Limb (tissue), 2 donors: ENCODE measurements around the gene RAB4B.
A peak's percentile ranks its signal among the peaks of the same experiment; 100 is the strongest.
"Not testable (repeated sequence)": the region's sequence is repeated elsewhere in the genome, so short reads cannot be mapped to it uniquely, and the experiment has no call there.

Experiments
- DNase-seq, 2 donors: peaks; one replicate each; pipeline ENCODE4 v3.0.0-alpha.2; 2016; ENCODE audit errors: extremely low spot score in 2 of 2

The RAB4B gene

DNA sequence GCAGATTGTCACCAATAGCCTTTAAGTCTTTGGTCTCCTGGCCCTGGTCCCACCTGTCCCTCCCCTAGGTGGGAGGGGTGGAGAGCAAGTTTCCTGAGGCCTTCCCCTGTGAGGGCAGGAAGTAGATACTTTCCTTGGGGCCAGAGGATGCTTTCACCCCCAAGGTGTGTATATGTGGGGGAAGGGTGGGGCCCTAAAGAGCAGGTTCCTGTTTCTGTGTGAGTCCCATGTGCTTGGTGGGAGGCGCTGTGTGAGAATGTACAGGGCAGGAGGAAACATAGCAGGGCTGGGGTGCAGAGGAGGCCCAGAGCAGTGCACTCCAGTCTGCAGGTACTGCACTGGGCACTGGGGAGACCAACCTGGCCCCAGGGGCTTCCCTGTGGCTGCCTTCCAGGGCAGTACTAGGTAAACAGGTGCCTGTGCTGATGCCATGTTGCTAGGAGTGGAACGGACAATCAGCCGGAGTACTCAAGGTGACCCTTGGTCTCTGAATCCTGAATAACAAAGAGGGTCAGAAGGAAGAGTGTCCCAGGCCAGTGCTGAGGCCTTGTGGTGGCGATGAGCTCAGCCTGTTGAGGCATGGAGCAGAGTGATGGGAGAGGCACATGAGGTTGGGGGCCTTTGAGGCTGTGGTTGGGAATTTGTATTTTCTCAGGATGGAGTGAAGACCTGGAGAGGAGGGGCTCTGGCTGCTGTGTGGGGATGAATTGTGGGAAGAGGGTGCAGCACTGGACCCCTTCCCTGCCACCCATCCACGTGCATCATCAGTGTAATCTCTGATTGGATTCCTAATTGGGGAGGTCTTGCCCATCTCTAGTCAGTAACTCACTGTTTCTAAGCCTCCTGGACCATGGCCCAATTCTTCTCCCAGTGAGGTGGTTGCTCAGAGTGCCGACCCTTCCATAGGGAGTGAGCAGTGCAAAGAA is 26.1 kb downstream of the RAB4B start:
- DNase-seq = no peak

DNA sequence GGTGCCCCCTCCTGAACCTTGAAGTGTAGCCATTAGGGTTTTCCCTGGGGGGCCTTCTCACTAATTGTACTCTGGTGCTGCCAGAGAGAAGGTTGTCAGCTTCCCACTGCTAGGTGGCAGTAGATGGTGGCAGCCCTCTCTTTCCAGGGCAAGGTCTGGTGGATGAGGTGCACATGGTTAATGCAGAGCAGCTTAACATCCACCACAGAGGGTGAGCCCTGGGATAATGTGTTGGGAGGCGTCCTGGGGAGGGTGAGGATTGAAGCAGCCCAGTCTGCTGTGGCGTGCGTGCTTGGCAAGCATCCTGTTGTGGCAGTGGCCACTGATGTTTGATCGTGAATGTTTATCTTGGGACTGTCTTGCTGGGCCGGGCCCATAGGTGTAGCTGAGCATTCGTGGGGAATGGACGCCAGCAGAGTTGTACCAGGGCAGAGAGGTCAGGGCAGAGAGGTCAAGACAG is 26.8 kb downstream of the RAB4B start:
- no peak for DNase-seq

DNA sequence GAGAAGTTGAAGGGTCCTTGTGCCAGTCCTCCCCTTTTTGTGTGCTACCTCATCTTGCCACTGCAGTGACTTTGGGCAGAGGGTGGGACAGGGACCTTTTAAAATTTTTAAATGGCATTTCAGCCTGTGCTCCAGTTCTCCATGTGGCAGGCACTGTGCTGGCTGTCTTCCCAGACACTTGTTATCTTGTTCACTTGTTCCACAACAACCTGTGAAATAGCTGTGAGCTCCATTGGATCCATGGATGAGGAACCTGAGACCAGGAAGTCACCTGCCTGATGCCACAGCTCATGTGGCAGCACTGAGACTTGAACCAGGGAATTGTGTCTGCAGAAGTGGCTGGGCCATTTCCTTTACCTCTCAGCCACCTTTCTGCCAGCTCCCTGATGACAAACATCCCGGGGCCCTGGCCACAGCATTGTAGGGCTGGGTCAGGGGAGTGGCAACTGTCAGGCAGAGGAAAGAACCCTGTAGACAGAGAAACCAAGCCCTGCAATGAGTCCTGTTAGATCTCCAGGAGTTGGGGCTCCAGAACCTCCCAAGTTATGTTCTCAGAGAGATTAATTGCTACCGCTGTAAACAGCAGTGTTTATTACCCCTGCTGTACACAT is 27.3 kb downstream of the RAB4B start:
- no peak for DNase-seq

DNA sequence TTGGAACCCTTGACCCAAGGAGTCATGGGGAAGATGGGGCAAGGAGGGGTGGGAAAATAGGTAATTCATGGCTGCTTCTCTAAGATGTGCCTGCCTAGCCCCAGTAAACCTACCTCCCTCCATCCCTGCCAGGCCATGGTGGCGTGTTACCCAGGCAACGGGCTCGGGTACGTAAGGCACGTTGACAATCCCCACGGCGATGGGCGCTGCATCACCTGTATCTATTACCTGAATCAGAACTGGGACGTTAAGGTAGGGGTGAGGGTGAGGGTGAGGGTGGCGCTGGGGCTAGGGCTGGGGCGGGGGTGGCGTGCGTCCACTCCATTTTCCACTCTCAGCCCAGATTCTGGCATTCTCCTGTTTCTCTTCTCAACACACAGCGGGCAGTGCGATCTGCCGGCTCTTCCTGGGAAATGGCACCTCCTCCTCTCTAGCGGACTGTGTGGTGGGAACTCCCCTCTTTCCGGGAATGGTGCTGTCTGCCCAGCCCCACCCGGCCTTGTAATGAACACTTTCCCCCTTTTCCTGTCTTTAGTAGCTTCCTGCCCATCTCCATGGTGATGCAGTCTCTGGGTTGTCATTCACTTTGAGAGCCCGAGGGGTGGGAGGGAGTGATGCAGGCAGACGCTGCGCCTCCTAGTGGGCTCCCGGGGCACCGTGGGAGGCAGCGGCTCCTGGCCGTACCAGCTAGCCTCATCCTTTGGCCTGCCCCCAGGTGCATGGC is 28.5 kb downstream of the RAB4B start:
- peak; percentile 90 to 91 for DNase-seq

DNA sequence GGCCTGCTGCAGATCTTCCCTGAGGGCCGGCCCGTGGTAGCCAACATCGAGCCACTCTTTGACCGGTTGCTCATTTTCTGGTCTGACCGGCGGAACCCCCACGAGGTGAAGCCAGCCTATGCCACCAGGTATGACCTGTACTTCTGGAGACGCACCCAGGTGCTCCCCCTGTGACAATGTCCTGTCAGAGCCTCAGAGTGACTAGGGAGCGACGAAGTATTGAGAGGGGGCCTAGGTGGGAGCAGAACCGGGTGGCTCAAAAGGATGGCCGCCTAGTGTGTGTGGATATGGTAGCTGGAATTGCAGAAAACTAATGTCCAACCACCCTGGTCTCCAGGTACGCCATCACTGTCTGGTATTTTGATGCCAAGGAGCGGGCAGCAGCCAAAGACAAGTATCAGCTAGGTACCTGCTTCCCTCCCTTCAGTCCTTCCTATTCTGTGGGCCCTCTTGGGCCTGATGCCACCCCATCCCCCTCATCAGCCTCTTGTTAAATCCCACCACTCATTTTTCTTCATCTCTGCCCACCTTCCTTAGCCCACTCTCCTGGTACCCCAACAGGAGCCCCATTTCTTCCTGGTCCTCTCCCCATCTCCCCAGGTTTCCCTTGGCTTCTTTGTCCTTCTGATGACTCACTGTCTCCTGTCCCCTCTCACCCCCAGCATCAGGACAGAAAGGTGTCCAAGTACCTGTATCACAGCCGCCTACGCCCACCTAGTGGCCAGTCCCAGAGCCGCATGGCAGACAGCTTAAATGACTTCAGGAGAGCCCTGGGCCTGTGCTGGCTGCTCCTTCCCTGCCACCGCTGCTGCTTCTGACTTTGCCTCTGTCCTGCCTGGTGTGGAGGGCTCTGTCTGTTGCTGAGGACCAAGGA is 29.3 kb downstream of the RAB4B start:
- no peak for DNase-seq

DNA sequence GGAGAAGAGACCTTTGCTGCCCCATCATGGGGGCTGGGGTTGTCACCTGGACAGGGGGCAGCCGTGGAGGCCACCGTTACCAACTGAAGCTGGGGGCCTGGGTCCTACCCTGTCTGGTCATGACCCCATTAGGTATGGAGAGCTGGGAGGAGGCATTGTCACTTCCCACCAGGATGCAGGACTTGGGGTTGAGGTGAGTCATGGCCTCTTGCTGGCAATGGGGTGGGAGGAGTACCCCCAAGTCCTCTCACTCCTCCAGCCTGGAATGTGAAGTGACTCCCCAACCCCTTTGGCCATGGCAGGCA is 29.9 kb downstream of the RAB4B start:
- DNase-seq = no peak

DNA sequence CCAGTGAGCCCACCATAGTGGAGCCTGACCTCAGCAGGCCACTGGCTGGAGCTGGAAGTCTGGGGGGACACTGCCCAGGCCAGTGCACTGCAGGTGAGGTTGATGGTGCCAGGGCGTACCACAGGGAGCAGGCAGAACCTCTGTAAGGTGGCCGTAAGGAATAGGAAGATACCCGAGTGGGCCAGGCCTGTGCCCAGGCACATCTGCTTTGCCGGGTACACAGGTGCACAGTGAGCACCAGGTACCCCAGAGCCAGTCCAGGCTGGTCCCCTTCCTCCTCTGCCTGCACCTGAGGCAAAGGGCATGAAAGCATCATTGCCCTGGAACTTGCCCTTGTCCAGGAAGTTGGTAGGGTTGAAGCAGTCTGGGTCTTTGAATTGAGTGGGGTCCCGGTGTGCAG is 30.4 kb downstream of the RAB4B start:
- no peak for DNase-seq

DNA sequence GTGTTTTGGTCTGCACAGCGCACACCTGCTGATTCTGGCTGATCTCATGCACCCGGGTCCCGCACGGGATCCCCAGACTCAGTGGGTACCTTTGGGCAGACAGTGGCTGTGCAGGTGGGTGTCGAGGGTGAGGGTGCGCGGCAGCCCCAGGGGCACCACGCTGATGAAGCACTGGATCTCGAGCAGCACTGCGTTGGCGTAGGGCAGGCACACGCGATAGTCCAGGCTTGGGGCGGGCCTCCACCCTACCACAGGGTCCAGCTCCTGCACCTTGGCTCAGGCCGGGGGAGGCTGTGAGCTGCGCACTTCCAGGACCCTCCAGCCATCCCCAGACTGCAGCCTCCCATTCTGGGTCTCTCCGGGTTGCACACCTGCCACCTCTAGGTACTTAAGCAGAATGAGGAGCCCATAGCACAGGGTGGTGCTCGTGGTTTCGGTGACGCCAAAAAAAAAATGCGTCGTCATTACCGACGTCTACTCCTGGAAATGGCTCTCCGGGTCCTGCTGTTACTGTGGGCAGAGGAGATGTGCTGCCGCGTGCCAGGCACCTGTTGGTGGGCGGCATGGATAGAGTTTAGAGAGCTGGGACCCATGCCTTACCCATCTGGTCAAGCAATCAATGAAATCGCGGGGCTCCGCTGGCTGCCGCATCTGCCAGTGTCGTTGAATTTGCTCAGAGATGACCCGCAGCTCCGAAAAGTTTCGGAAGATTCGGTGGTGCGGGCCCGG is 31.5 kb downstream of the RAB4B start:
- DNase-seq = no peak

DNA sequence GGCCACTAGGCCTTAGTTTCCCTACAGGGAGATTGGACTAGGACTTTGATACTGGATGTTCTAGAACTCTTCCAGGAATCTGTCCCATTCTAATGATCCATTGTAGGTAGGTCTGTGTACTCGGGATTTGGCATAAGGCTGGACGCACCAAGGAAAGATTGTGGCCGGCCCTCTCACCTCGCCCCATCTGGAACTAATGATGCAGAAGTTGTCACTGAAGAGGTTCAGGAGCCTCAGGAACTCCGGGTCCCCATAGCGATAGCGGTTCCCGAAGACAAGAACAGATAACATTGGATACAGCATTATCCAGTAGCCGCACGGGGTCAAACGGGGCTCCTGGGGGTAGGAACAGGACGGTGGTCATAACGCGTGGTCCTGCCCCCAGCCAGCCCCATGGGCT is 32.1 kb downstream of the RAB4B start:
- no peak for DNase-seq

DNA sequence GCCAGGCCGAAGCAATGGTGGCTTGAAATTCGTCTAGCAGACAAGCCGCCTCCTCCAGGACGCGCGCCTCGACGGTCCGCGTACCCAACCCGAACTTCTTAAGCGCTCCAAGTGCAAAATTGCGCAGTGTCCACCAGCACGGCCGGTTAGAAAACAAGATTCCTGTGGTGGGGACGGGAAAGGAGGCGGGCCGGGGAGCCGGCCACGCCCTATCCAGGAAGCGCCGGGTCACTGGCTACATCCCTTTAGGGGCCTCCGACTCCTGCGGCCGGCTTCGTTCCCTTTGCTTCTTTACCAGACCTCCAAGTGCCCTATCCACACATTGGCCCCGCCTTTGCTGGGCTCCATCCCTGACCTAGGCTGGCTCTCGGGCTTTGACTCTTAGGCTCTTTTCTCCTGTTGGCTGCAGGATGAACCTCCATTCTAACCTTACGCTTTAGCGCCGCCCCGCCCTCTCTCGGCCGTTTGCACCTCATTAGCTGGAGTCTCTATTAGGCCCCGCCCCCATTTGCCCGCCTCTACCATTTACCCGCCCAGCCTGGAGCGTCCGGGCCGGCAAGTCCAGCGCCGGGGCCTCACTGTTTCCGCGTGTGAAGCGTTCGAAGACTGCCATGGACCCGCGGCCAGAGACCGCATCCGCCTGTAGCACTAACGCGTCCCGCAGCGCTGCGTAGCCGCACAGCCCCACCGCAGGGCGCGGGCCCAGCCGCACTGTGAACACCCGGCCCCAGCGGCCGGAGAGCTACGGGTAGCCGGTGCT is 32.8 kb downstream of the RAB4B start:
- peak; percentile 64 to 86 for DNase-seq

DNA sequence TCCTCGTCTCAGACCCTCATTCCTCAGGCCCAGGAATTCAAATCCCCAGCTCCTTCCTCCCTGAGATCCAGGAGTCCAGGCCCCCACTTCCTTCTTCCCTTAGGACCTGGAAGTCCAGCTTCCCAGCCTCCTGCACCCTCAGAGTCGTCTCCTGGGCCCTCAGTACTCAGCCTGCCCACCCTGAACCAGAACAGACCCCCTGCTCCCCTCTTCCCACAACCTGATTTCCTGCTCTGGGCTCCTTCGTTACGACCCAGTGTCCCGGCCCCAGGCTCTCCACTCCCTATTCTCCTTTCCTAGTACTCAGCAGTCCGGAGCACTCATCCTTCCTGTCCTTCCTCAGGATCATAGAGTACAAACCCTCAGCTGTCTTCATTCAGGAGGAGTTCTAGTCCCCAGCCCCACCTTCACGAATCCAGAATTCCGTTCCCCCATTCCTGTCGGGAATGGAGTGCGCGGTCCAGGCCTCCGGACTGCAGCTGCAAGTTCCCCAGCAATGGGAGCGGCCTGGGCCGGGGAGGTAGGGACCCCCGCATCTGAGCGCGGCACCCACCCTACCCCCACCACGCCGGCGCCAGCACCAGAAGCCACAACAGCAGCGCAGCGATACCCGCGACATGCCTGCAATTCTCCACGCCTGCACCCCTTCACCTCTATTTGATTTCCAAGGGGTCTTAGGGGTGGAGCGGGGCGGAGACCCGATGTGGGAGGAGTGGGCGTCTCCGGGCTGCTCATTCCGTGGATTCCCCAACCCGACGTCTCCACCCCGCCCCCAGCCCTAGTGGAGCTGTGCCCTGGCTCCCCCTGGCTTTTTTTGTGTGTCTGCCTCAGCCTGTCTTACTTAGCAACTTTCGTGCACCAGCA is 33.7 kb downstream of the RAB4B start:
- peak; percentile 20 to 75 for DNase-seq

DNA sequence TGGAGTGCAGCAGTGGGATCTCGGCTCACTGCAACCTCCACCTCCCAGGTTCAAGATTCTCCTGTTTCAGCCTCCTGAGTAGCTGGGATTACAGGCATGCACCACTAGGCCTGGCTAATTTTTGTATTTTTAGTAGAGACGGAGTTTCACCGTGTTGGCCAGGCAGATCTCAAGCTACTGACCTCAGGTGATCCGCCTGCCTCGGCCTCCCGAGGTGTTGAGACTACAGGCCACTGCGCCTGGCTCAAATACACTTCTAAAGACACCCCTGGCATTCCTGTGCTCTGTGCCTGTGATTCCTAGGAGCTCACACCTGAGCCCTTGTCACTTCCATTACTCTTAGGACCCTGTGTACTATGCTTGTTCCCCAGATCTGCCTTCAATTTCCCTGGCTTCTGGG is 34.5 kb downstream of the RAB4B start:
- DNase-seq = not testable (repeated sequence)

DNA sequence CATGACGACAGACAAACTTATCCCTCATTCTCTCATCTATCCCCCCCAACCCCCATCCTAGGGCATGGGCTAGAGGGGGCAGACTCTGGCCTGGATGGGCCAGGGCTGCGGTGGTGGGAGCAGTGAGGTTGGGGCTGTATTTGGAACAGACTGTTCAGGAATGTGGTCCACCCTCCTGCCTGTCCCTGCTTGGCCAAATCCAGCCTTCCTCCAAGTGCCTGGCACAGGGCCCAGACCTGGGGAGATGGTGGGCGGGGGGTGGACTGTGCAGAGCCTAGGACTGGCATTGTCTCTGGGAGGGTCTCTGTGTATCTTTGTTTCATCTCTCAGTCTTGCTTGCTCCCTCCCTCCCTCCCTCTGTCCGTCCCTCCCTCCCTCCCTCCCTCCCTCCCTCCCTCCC is 35.1 kb downstream of the RAB4B start:
- no peak for DNase-seq

DNA sequence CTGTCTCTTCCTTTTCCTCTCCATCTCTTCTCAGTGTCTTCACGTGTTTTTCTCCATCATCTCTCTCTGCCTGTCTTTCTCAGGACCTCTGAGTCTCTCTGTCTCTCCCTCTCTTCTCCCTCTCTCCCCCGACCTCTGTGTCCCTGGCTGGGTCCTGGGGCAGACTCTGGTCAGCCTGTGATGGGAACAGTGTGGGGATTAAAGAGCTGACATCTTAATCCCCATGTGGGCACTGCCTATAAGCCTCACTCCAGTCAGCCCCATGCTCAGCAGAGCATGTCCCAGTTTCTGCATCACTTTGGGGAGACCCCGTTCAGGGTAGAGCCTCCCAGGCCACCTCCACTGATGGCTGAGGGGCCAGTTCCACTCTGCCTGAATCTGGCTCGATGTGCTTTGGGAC is 37.2 kb downstream of the RAB4B start:
- DNase-seq = no peak

DNA sequence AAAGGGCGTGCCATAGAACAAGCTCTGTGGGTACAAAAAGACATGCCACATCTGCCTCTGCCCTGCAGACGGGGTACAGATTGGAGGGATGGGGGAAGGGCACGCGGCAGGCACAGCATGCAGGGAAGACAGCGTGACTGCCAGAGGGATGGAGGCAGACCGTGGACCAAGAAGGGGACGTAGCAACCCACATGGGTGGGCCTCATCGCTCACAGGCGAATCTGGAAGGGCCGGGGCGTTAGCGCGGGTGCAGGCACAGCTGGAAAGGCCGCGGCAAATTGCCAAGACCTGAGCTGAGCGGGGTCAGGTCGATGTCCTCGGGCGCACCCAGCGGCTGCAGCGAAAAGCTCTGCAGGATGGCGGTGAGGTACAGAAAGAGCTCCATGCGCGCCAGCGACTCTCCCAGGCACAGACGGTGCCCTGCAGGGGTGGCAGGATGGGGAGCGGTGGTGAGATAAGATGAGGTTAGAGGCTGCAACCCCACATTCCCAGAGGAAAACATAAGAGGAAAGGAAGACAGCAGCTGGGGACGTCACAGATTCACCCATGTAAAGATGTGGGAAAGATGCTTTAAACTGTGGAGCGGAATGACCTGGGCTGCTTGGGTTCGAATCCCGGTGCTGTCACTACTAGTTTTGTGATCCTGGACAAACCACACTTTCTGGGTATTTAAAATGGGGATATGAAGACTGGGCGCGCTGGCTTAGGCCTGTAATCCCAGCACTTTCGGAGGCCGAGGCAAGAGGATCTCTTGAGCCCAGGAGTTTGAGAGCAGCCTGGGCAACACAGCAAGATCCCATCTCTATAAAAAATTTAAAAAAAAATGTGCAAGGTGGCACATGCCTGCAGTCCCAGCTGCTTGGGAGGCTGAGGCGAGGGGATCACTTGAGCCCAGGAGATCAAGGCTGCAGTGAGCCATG is 40.7 kb downstream of the RAB4B start:
- DNase-seq = peak in 1 of 2 donors; percentile 76

DNA sequence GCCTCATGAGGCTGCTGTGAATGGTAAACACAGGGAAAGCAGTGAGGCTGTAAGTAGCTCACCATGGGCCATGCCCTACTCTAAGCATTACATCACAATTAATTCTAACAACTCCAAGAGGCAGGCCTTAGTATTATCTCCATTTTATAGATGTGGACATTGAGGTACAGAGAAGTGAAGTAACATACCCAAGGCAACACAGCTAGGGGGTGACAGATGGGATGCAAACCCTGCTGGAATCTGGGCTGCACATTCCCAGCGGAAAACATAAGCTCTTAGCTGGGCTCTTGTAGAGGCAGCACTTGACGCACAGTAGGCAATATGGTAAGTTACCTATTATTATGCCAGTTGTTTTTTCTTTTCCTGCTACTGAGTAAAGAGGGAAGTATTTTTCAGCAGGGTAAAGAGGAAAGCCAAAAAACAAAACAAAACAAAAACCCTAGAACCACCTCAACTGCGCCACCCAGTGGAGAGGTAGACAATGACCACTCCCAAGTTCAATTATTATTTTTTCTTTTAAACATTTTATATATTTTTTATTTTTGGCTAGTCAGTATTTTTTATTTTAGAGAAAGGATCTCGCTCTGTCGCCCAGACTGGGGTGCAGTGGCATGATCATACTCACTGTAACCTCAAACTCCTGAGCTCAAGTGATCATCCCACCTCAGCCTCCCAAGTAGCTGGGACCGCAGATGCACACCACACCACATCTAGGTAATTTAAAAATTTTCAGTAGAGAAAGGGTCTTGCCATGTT is 41.6 kb downstream of the RAB4B start:
- DNase-seq = peak; percentile 25 to 61

DNA sequence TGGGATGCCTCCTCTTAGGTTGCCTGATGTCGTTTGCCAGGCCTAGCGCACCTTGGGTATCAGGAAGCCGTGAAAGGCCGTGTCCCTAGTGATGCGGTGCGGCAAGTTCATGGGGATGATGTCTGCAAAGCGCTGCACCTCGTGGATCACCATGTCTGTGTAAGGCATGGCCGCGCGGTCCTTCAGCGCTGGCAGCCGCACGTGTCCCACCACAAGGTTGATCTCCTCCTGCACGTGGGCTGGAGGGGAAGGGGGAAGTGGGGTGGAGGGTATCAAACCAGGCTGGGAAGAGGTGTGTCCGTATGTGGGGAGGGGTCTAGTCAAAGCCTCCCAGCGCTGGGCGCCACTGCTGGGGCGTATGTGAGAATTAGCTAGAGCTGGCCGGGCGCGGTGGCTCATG is 44.1 kb downstream of the RAB4B start:
- DNase-seq = peak in 1 of 2 donors; percentile 25
